ENCODE results near the gene CLBA1. TPM values are rescaled to one million over a fixed set of nuclear protein-coding genes. Genes with fewer than 3 reads are reported as not detected.
"Not testable (repeated sequence)": the region's sequence is repeated elsewhere in the genome, so short reads cannot be mapped to it uniquely, and the experiment has no call there.

Gene CLBA1
- total RNA-seq, 1 donor from 2014 or later, result 1.4 TPM

- H3K27ac Mint-ChIP-seq; H3K9me3 Mint-ChIP-seq; H3K4me3 Mint-ChIP-seq (ENCODE audit: low read depth); intact Hi-C loops (cut with micrococcal nuclease); DNase-seq (ENCODE audit: low spot score); H3K4me1 Mint-ChIP-seq (ENCODE audit: low read depth); H3K27me3 Mint-ChIP-seq (ENCODE audit: low read depth); H3K36me3 Mint-ChIP-seq (ENCODE audit: low read depth): not testable (repeated sequence)
Measured at GRCh38 chr14:104943216-104944015, 42.2 kb upstream of the CLBA1 start.

- H3K27ac Mint-ChIP-seq; H3K4me1 Mint-ChIP-seq (ENCODE audit: low read depth); intact Hi-C loops (cut with micrococcal nuclease); H3K27me3 Mint-ChIP-seq (ENCODE audit: low read depth); H3K9me3 Mint-ChIP-seq; H3K4me3 Mint-ChIP-seq (ENCODE audit: low read depth); DNase-seq (ENCODE audit: low spot score); H3K36me3 Mint-ChIP-seq (ENCODE audit: low read depth): not testable (repeated sequence)
Measured at GRCh38 chr14:104944016-104944308, 41.6 kb upstream of the CLBA1 start.

GRCh38 chr14:104944436-104945205, 41.0 kb upstream of the CLBA1 start:
- intact Hi-C loops (cut with micrococcal nuclease); H3K27me3 Mint-ChIP-seq (ENCODE audit: low read depth); H3K27ac Mint-ChIP-seq; DNase-seq (ENCODE audit: low spot score); H3K4me1 Mint-ChIP-seq (ENCODE audit: low read depth); H3K4me3 Mint-ChIP-seq (ENCODE audit: low read depth); H3K9me3 Mint-ChIP-seq; H3K36me3 Mint-ChIP-seq (ENCODE audit: low read depth): not testable (repeated sequence)

DNA sequence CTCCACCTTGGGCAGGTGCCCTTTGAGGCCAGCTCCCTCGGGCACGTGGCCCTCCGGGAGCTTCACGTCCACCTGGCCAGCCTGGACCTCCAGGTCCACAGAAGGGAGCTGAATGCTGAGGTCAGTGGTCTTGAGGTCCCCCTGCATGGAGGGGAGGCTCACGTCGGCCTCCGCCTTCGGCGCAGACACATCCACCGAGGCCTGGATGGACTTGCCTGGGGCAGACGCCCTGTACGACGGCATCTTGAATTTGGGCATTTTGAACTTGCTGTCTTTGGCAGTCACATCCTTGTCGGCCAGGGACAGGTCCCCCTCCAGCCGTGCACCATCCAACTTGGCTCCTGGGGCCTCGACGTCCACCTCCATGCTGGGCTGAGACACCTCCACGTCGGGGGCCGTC, 40.3 kb upstream of the CLBA1 start:
- H3K9me3 Mint-ChIP-seq; H3K36me3 Mint-ChIP-seq (ENCODE audit: low read depth); DNase-seq (ENCODE audit: low spot score); intact Hi-C loops (cut with micrococcal nuclease); H3K4me1 Mint-ChIP-seq (ENCODE audit: low read depth); H3K4me3 Mint-ChIP-seq (ENCODE audit: low read depth); H3K27me3 Mint-ChIP-seq (ENCODE audit: low read depth); H3K27ac Mint-ChIP-seq: not testable (repeated sequence)

DNA sequence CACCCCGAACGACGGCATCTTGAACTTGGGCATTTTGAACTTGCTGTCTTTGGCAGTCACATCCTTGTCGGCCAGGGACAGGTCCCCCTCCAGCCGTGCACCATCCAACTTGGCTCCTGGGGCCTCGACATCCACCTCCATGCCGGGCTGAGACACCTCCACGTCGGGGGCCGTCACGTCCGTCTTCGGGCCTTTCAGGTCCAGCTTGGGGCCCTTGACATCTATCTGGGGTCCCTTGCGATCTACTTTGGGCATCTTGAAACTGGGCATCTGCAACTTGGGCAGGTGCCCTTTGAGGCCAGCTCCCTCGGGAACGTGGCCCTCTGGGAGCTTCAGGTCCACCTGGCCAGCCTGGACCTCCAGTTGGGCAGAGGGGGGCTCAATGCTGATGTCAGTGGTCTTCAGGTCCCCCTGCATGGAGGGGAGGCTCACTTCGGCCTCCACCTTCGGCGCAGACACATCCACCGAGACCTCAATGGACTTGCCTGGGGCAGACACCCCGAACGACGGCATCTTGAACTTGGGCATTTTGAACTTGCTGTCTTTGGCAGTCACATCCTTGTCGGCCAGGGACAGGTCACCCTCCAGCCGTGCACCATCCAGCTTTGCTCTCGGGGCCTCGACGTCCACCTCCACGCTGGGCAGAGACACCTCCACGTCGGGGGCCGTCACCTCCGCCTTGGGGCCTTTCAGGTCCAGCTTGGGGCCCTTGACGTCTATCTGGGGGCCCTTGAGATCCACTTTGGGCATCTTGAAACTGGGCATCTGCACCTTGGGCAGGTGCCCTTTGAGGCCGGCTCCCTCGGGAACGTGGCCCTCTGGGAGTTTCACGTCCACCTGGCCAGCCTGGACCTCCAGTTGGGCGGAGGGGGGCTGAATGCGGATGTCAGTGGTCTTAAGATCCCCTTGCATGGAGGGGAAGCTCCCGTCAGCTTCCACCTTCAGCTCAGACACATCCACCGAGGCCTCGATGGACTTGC, 39.3 kb upstream of the CLBA1 start:
- H3K27ac Mint-ChIP-seq; H3K4me3 Mint-ChIP-seq (ENCODE audit: low read depth); H3K9me3 Mint-ChIP-seq; H3K27me3 Mint-ChIP-seq (ENCODE audit: low read depth); H3K4me1 Mint-ChIP-seq (ENCODE audit: low read depth); intact Hi-C loops (cut with micrococcal nuclease); DNase-seq (ENCODE audit: low spot score); H3K36me3 Mint-ChIP-seq (ENCODE audit: low read depth): not testable (repeated sequence)

DNA sequence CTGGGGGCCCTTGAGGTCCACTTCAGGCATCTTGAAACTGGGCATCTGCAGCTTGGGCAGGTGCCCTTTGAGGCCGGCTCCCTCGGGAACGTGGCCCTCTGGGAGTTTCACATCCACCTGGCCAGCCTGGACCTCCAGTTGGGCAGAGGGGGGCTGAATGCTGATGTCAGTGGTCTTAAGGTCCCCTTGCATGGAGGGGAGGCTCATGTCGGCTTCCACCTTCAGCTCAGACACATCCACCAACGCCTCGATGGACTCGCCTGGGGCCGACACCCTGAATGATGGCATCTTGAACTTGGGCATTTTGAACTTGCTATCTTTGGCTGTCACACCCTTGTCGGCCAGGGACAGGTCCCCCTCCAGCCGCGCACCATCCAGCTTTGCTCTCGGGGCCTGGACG, 38.4 kb upstream of the CLBA1 start:
- H3K4me1 Mint-ChIP-seq (ENCODE audit: low read depth); H3K9me3 Mint-ChIP-seq; H3K36me3 Mint-ChIP-seq (ENCODE audit: low read depth); H3K27ac Mint-ChIP-seq; intact Hi-C loops (cut with micrococcal nuclease); H3K27me3 Mint-ChIP-seq (ENCODE audit: low read depth); H3K4me3 Mint-ChIP-seq (ENCODE audit: low read depth); DNase-seq (ENCODE audit: low spot score): not testable (repeated sequence)

- intact Hi-C loops (cut with micrococcal nuclease); H3K27me3 Mint-ChIP-seq (ENCODE audit: low read depth); H3K4me1 Mint-ChIP-seq (ENCODE audit: low read depth); H3K4me3 Mint-ChIP-seq (ENCODE audit: low read depth); H3K27ac Mint-ChIP-seq; H3K9me3 Mint-ChIP-seq; DNase-seq (ENCODE audit: low spot score); H3K36me3 Mint-ChIP-seq (ENCODE audit: low read depth): not testable (repeated sequence)
Measured at GRCh38 chr14:104947881-104948735, 37.5 kb upstream of the CLBA1 start.

DNA sequence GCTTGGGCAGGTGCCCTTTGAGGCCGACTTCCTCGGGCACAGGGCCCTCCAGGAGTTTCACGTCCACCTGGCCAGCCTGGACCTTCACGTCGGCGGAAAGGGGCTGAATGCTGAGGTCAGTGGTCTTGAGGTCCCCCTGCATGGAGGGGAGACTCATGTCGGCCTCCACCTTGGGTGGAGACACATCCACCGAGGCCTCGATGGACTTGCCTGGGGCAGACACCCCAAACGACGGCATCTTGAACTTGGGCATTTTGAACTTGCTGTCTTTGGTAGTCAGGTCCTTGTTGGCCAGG, 36.9 kb upstream of the CLBA1 start:
- Mint-ChIP-seq H3K9me3 (no peaks in the 10 kb centered on the region), H3K4me1 (ENCODE audit: low read depth) (no peaks in the 10 kb centered on the region), H3K36me3 (ENCODE audit: low read depth) (no peaks in the 10 kb centered on the region), H3K27ac (no peak overlapping the region), H3K27me3 (ENCODE audit: low read depth) (no peaks in the 10 kb centered on the region), H3K4me3 (ENCODE audit: low read depth) (no peak overlapping the region)
- intact Hi-C loops (cut with micrococcal nuclease), result no loop called here
- DNase-seq (ENCODE audit: low spot score), result no peak

DNA sequence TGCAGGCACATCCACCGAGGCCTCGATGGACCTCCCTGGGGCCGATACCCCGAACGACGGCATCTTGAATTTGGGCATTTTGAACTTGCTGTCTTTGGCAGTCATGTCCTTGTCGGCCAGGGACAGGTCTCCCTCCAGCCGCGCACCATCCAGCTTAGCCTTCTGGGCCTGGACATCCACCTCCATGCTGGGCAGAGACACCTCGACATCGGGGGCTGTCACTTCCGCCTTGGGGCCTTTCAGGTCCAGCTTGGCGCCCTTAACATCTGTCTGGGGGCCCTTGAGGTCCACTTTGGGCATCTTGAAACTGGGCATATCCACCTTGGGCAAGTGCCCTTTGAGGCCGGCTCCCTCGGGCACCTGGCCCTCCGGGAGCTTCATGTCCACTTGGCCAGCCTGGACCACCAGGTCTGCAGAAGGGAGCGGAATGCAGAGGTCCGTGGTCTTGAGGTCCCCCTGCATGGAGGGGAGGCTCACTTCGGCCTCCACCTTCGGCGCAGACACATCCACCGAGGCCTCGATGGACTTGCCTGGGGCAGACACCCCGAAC, 36.1 kb upstream of the CLBA1 start:
- DNase-seq (ENCODE audit: low spot score); H3K9me3 Mint-ChIP-seq; H3K4me1 Mint-ChIP-seq (ENCODE audit: low read depth); intact Hi-C loops (cut with micrococcal nuclease); H3K27ac Mint-ChIP-seq; H3K4me3 Mint-ChIP-seq (ENCODE audit: low read depth); H3K27me3 Mint-ChIP-seq (ENCODE audit: low read depth); H3K36me3 Mint-ChIP-seq (ENCODE audit: low read depth): not testable (repeated sequence)

DNA sequence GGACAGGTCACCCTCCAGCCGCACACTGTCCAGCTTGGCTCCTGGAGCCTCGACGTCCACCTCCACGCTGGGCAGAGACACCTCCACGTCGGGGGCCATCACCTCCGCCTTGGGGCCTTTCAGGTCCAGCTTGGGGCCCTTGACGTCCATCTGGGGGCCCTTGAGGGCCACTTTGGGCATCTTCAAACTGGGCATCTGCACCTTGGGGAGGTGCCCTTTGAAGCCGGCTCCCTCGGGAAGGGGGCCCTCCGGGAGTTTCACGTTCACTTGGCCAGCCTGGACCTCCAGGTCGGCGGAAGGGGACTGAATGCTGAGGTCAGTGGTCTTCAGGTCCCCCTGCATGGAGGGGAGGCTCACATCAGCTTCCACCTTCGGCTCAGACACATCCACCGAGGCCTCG, 35.6 kb upstream of the CLBA1 start:
- H3K36me3 Mint-ChIP-seq (ENCODE audit: low read depth), result no peaks in the 10 kb centered on the region
- intact Hi-C loops (cut with micrococcal nuclease), result no loop called here
- no peak overlapping the region for H3K4me3 Mint-ChIP-seq (ENCODE audit: low read depth)
- H3K9me3 Mint-ChIP-seq, result no peaks in the 10 kb centered on the region
- H3K27me3 Mint-ChIP-seq (ENCODE audit: low read depth), result no peaks in the 10 kb centered on the region
- no peak for DNase-seq (ENCODE audit: low spot score)
- no peak overlapping the region for H3K27ac Mint-ChIP-seq
- no peaks in the 10 kb centered on the region for H3K4me1 Mint-ChIP-seq (ENCODE audit: low read depth)

- H3K27ac Mint-ChIP-seq; H3K4me3 Mint-ChIP-seq (ENCODE audit: low read depth); H3K27me3 Mint-ChIP-seq (ENCODE audit: low read depth); intact Hi-C loops (cut with micrococcal nuclease); H3K36me3 Mint-ChIP-seq (ENCODE audit: low read depth); H3K4me1 Mint-ChIP-seq (ENCODE audit: low read depth); DNase-seq (ENCODE audit: low spot score); H3K9me3 Mint-ChIP-seq: not testable (repeated sequence)
Measured at GRCh38 chr14:104950701-104951100, 34.9 kb upstream of the CLBA1 start.

Data from activated T-helper 2 cell treated with anti-CD3 and anti-CD28 coated beads, Interferon-gamma antibody, Interleukin-2, Interleukin-4, amounts not matched to agents 10 μg/mL and 5 μg/mL and 100 μg/mL, durations not matched to agents 14 hours and 24 hours and 36 hours (primary cell).